HG03108 (cell line): ENCODE results near the gene RBM10.

ENCODE experiments used
- ATAC-seq: cut with Tn5 transposase; IDR thresholded peaks from one replicate; pipeline ENCODE4 v1.9.1; 2021; ENCODE audit warnings: moderate library complexity; ENCODE audit not compliant: unreplicated experiment

RBM10 gene

DNA sequence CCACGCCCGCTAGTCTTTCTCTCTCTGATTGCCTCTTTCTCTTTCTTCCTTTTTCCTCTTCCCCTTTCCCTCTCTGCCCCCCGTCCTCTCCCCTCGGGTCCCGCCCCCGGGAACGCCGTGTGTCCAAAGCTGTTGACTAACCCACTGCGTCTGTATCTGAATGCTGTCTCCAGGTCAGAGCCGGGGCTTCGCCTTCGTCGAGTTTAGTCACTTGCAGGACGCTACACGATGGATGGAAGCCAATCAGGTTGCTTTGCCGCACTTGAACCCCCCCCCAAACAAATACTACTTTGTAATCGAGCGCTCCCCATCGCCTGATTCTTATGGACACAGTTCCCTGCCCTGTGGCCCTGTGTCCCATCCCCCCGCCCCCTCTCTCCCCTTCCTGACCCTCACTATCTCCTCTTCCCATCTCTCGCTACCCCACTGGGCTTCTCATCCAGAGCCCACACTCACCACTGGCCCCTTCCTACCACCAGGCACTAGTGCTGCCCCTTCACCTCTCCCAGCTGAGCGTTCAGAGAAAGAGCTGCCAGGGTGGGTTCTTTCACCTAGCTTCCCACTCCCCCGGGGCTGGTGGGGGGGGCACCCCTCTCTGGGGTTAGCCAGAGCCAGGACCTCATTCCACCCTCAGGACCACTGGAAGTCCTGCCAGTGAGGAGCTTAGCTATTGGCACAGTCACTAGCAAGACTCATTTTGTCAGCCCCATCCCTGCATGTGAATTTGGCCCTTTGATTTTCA is 30.0 kb downstream of the RBM10 start:
- ATAC-seq, result no peak

GRCh38 chrX:47175588-47175980 is 30.6 kb downstream of the RBM10 start:
- ATAC-seq, result no peak

DNA sequence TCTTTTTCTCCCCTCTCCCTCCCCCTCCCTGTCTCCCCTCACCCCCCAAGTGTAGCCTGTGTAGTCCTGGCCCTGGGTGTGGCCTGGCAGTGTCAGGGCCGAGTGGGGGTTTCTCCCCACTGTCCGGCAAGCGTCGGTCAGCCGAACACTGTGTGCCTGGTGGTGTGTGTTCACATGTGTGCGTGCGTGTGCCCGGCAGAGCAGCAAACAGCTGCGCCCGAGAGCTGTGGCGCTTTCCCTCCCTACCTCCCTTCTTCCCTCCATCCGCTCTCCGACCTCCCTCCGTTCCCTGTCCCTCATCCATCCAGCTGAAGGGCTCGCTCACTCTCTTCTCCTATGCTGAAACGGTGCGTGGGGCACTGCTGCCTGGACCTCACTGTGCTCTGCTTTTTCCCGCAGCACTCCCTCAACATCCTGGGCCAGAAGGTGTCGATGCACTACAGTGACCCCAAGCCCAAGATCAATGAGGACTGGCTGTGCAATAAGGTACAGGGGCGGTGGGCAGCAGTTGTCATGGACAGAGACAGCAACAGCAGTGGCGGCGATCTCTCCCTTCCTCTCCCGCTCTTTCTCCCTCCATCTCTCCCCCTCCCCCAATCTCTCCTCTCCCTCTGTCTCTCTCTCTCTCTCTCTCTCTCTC is 31.2 kb downstream of the RBM10 start:
- no peak for ATAC-seq

DNA sequence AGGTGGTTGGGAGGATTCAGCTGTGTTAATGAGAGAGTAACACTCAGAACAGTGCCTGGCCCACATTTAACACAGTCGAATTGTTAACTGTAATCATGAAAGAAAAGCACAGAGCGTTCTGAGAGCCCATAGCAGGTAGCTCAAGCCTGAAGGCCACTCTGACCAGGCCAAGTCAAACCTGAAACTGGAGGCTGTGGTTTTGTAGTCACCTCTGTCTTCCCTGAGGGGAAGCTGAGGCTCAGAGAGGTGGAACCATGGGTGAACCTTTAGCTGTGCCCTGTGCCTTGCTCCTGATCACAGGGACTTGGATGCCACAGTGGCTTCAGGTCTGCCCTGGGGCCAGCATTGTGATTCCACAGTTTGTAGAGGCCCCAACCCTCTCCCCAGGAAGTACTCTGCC is 32.1 kb downstream of the RBM10 start:
- no peak for ATAC-seq

- no peak for ATAC-seq
These were observed 33.3 kb downstream of the RBM10 start for GRCh38 chrX:47178337-47178736.

DNA sequence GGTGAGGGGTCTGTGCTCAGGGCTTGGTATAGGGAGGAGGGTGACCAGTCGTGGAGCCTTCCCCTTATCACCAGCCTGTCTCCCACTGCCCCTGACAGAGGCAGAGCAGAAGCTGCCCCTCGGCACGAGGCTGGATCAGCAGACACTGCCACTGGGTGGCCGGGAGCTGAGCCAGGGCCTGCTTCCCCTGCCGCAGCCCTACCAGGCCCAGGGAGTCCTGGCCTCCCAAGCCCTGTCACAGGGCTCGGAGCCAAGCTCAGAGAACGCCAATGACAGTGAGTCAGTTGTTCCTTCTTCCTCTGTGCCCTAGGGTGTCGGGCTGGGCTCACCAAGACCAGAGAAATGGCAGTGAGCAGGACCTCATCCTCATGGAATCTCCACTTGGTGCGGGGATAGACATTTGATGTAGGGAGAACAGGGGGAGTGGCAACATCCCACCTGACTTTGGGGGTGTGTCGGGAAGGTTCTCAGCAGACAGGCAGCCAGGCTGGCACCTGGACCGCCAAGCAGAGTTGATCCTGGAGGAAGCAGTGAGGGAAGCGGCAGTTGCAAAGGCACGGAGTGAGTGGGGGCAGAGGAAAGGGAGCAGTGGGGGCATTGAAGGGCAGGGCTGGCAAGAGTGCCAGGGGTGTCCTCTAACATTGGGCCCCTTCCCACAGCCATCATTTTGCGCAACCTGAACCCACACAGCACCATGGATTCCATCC is 34.4 kb downstream of the RBM10 start:
- ATAC-seq, result no peak

- no peak for ATAC-seq
These were observed 34.9 kb downstream of the RBM10 start for GRCh38 chrX:47179928-47180255.

DNA sequence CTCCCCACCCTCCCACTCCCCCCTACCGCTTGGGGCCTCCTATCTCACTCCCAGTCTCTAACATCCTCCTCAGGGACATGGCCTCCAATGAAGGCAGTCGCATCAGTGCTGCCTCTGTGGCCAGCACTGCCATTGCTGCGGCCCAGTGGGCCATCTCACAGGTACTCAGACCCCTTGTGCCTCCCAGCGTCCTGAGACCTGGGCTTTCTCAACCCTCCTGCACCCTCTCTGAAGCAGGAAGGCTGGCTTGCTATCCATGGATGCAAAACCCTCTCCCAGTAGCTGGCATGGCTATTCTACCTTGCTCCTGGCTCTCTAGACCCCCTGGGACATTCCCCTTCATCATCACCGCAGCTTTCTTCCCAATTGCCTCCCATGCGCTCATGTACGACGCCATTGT is 35.3 kb downstream of the RBM10 start:
- ATAC-seq, result no peak

GRCh38 chrX:47181301-47181700 is 36.3 kb downstream of the RBM10 start:
- ATAC-seq, result no peak

GRCh38 chrX:47182106-47182700 is 37.2 kb downstream of the RBM10 start:
- no peak for ATAC-seq

- no peak for ATAC-seq
These were observed 39.5 kb downstream of the RBM10 start for GRCh38 chrX:47184486-47184885.

DNA sequence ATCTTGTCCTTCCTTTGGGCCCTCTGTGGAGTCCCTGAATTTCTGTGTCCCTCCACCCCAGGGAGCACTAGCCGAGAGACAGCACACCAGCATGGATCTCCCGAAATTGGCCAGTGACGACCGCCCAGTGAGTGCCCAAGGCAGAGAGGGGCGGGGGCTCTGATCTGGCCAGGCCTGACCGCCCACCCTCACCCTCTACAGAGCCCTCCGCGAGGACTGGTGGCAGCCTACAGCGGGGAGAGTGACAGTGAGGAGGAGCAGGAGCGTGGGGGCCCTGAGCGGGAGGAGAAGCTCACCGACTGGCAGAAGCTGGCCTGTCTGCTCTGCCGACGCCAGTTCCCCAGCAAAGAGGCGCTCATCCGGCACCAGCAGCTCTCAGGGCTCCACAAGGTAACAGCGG is 40.2 kb downstream of the RBM10 start:
- no peak for ATAC-seq

- no peak for ATAC-seq
These were observed 41.2 kb downstream of the RBM10 start for GRCh38 chrX:47186096-47186740.

GRCh38 chrX:47187106-47187677 is 42.2 kb downstream of the RBM10 start:
- no peak for ATAC-seq

GRCh38 chrX:47189906-47190305 is 44.9 kb downstream of the RBM10 start:
- no peak for ATAC-seq

- ATAC-seq, result peak; percentile 53
These were observed 45.6 kb downstream of the RBM10 start for GRCh38 chrX:47190445-47191269.

- no peak for ATAC-seq
These were observed 46.3 kb downstream of the RBM10 start for GRCh38 chrX:47191331-47191730.

DNA sequence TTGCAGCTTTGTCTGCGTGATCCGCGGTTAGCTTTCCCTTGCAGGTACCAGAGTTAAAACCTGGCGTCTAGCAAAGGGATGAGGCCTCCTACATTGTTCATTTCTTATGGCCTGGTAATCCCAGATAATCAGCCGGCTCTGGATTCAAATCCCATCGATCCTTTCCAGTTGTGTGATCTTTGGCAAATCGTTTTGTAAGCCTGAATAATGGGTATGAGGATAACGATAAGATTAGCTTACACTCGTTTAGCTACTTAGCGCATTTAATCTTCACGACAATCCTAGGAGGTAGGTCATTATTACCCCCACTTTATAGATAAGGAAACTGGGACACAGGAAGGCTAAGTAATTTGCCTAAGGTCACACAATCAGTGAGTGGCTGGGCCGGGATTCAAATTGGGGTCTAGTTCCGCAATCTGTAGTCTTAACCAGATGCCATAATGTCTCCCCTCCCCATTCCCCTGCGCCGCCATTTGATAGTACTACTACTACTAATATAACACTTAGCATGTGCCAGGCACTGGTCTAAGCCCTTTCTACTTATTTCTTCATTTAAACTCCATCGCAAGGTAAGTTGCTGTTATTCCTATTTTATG is 46.9 kb downstream of the RBM10 start:
- ATAC-seq, result no peak

- ATAC-seq, result peak; percentile 54
These were observed 48.6 kb downstream of the RBM10 start, which contains the start of gene UBA1 for GRCh38 chrX:47193475-47194193. Gene UBA1, plus strand, starts transcription at chrX:47193829. Its CDS starts 4,974 bp downstream, at chrX:47198803.
